Neuron (in vitro differentiated cells): ENCODE measurements around the gene RPUSD3.

Experiments used
- H2AFZ ChIP-seq: one replicate; pipeline ENCODE4 v1.6.1; 2013; ENCODE audit warnings: low read depth, mild to moderate bottlenecking, inconsistent platforms, low read length, moderate library complexity
- H3K27me3 ChIP-seq: one replicate; pipeline ENCODE4 v1.6.1; 2013; ENCODE audit warnings: low read length; ENCODE audit not compliant: insufficient read depth
- H3K36me3 ChIP-seq: one replicate; pipeline ENCODE4 v1.6.1; 2013; ENCODE audit warnings: low read length; ENCODE audit not compliant: insufficient read depth
- H3K4me1 ChIP-seq: one replicate; pipeline ENCODE4 v1.6.1; 2013; ENCODE audit warnings: low read length; ENCODE audit not compliant: insufficient read depth
- H3K4me3 ChIP-seq: 2 replicates; pipeline ENCODE4 v1.5.1; 2013; ENCODE audit warnings: mild to moderate bottlenecking, low read length, moderate library complexity
- H3K9me3 ChIP-seq: one replicate; pipeline ENCODE4 v1.6.1; 2013; ENCODE audit warnings: low read length

RPUSD3 gene

GRCh38 chr3:9837701-9838582 lies 5.9 kb downstream of the RPUSD3 start:
- H3K36me3 ChIP-seq: peaks cover 60% of the 10 kb centered on the region
- no peak overlapping the region for H2AFZ ChIP-seq
- no peaks in the 10 kb centered on the region for H3K27me3 ChIP-seq
- no peaks in the 10 kb centered on the region for H3K9me3 ChIP-seq
- H3K4me1 ChIP-seq: no peaks in the 10 kb centered on the region
- H3K4me3 ChIP-seq: no peak overlapping the region

- Histone ChIP-seq H2AFZ (no peak overlapping the region), H3K36me3 (peaks cover 57% of the 10 kb centered on the region), H3K4me3 (no peak overlapping the region), H3K4me1 (no peaks in the 10 kb centered on the region), H3K9me3 (no peaks in the 10 kb centered on the region), H3K27me3 (no peaks in the 10 kb centered on the region)
These were observed 9.1 kb downstream of the RPUSD3 start for GRCh38 chr3:9834520-9835380.

DNA sequence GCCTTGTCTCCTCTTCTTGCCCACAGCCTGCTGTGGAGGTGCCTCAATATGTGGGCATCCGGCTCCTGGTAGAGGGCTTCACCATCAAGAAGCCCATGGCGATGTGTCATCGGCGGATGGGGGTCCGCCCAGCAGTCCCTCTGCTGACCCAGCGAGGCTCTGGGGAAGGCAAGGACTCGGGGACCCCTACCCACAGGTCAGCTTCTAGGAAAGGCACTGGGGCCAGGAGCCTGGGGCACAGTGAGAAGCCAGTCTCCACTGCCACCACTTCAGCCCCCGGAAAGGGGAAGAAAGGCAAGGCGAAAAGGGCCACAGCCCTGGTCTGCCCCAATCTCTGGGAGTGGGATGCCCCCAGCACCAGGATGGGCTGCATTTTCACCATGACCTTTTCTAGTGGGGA lies 10.7 kb downstream of the RPUSD3 start:
- Histone ChIP-seq H3K4me3 (no peak overlapping the region), H3K27me3 (no peaks in the 10 kb centered on the region), H3K4me1 (no peaks in the 10 kb centered on the region), H2AFZ (no peak overlapping the region), H3K9me3 (no peaks in the 10 kb centered on the region), H3K36me3 (peaks cover 62% of the 10 kb centered on the region)

DNA sequence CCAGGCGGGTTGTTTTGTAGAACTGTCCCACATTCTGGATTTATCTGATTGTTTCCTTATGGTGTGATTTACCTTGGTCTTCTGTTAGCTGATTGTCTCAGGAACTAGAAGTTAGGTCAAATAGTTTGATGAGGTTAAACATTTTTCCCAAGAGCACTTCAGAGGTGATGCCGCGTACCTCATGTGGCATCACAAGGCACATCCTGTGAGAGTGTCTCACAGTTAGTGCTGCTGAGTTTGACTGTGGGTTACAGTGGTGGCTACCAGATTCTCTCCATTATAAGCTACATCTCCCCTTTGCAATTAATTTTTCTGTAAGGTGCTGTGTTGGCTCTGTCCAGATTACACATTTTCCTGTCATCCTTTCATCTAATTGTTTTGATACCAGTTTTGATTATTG lies 12.6 kb downstream of the RPUSD3 start:
- H3K4me3 ChIP-seq: no peak overlapping the region
- H2AFZ ChIP-seq: no peak overlapping the region
- peaks cover 64% of the 10 kb centered on the region for H3K36me3 ChIP-seq
- H3K27me3 ChIP-seq: no peaks in the 10 kb centered on the region
- no peaks in the 10 kb centered on the region for H3K4me1 ChIP-seq
- H3K9me3 ChIP-seq: no peaks in the 10 kb centered on the region

GRCh38 chr3:9828801-9829755 lies 14.7 kb downstream of the RPUSD3 start:
- peaks cover 44% of the 10 kb centered on the region for H3K36me3 ChIP-seq

GRCh38 chr3:9826815-9827573 lies 16.8 kb downstream of the RPUSD3 start:
- H3K4me1 ChIP-seq: no peaks in the 10 kb centered on the region
- peaks cover 28% of the 10 kb centered on the region for H3K36me3 ChIP-seq
- H2AFZ ChIP-seq: no peak overlapping the region
- H3K27me3 ChIP-seq: no peaks in the 10 kb centered on the region
- H3K9me3 ChIP-seq: no peaks in the 10 kb centered on the region
- H3K4me3 ChIP-seq: no peak overlapping the region

More at GRCh38 chr3:9828801-9829755, 14.7 kb downstream of the RPUSD3 start:
- no peaks in the 10 kb centered on the region for H3K27me3 ChIP-seq
- no peak overlapping the region for H3K4me3 ChIP-seq
- no peaks in the 10 kb centered on the region for H3K4me1 ChIP-seq
- no peak overlapping the region for H2AFZ ChIP-seq
- no peaks in the 10 kb centered on the region for H3K9me3 ChIP-seq

- H3K27me3 ChIP-seq: no peaks in the 10 kb centered on the region
- H3K9me3 ChIP-seq: no peaks in the 10 kb centered on the region
- no peak overlapping the region for H2AFZ ChIP-seq
- H3K4me1 ChIP-seq: no peaks in the 10 kb centered on the region
- H3K36me3 ChIP-seq: peaks cover 29% of the 10 kb centered on the region
- no peak overlapping the region for H3K4me3 ChIP-seq
These were observed 18.3 kb downstream of the RPUSD3 start for GRCh38 chr3:9825451-9826040.

- Histone ChIP-seq H3K27me3 (no peaks in the 10 kb centered on the region), H2AFZ (no peak overlapping the region), H3K4me3 (no peak overlapping the region), H3K9me3 (no peaks in the 10 kb centered on the region), H3K4me1 (no peaks in the 10 kb centered on the region), H3K36me3 (peaks cover 27% of the 10 kb centered on the region)
These were observed 22.9 kb downstream of the RPUSD3 start for GRCh38 chr3:9820946-9821345.

DNA sequence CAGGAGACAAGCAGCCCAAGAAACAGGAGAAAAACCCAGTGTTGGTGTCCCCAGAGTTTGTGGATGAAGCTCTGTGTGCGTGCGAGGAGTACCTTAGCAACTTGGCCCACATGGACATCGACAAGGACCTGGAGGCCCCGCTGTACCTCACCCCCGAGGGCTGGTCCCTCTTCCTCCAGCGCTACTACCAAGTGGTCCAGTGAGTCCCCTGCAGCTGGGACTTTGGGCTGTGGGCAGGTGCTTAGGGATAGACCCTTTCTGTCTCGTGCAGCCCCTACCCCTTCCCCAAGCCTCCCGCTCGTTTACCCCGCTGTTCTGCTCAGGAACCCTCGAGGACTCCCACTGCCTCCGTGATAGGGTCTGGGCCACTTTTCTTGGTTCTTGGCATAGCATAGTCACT lies 23.3 kb downstream of the RPUSD3 start:
- H3K27me3 ChIP-seq: no peaks in the 10 kb centered on the region
- no peaks in the 10 kb centered on the region for H3K4me1 ChIP-seq
- peaks cover 27% of the 10 kb centered on the region for H3K36me3 ChIP-seq
- no peaks in the 10 kb centered on the region for H3K9me3 ChIP-seq
- no peak overlapping the region for H3K4me3 ChIP-seq
- no peak overlapping the region for H2AFZ ChIP-seq

- Histone ChIP-seq H3K36me3 (peaks cover 29% of the 10 kb centered on the region), H3K4me1 (no peaks in the 10 kb centered on the region), H3K4me3 (no peak overlapping the region), H3K27me3 (no peaks in the 10 kb centered on the region), H3K9me3 (no peaks in the 10 kb centered on the region), H2AFZ (no peak overlapping the region)
These were observed 25.0 kb downstream of the RPUSD3 start for GRCh38 chr3:9818666-9819335.

DNA sequence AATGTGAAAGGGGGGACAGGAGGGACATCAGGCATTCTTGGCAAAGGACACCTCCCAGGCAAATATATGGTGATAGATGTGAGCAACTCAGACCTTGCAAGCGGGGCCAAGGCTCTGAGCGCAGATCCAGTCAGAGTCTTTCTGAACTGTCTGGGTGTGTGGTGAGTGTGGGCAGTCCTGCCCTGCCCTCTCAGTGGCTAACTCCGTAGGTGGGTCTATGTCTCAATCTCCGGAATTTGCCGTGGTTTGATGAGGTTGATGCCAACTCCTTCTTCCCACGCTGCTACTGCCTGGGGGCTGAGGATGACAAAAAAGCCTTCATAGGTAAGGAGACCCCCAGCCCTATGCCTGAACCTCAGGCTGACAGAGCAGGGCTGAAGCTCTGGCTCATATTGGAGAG lies 26.4 kb downstream of the RPUSD3 start:
- H3K36me3 ChIP-seq: peaks cover 35% of the 10 kb centered on the region
- no peaks in the 10 kb centered on the region for H3K9me3 ChIP-seq
- H3K27me3 ChIP-seq: no peaks in the 10 kb centered on the region
- no peaks in the 10 kb centered on the region for H3K4me1 ChIP-seq
- no peak overlapping the region for H3K4me3 ChIP-seq
- H2AFZ ChIP-seq: no peak overlapping the region
